Measurements from ENCODE around the gene OVCH1.

DNA sequence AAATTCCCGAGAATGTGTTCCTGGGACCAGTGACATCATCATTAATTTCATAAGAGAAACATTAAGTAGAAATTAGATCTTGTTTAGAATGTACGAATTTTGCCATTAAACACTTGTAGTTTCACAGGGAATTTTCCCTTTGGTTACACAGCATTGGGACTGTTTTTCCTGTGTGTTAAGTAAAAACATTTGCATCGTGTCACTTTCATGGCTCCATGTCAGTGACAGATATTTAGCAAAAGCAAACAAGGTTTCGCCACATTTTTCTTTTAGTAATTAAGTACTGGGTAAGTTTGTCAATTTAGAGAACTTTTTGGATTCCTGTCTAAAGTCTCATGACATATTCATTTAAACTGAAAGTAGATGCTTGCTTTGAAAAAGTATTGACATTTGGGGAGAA lies 45.5 kb upstream of the OVCH1 start:
- TF ChIP-seq, protein P1, sequence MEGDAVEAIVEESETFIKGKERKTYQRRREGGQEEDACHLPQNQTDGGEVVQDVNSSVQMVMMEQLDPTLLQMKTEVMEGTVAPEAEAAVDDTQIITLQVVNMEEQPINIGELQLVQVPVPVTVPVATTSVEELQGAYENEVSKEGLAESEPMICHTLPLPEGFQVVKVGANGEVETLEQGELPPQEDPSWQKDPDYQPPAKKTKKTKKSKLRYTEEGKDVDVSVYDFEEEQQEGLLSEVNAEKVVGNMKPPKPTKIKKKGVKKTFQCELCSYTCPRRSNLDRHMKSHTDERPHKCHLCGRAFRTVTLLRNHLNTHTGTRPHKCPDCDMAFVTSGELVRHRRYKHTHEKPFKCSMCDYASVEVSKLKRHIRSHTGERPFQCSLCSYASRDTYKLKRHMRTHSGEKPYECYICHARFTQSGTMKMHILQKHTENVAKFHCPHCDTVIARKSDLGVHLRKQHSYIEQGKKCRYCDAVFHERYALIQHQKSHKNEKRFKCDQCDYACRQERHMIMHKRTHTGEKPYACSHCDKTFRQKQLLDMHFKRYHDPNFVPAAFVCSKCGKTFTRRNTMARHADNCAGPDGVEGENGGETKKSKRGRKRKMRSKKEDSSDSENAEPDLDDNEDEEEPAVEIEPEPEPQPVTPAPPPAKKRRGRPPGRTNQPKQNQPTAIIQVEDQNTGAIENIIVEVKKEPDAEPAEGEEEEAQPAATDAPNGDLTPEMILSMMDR (IDR thresholded peaks at IDR 0.05; ENCODE audit: low read depth, low read length) = no peak
- TF ChIP-seq POLR2A (IDR thresholded peaks at IDR 0.05; ENCODE audit: extremely low read depth, insufficient read length) = no peak
- TF ChIP-seq, protein P2, sequence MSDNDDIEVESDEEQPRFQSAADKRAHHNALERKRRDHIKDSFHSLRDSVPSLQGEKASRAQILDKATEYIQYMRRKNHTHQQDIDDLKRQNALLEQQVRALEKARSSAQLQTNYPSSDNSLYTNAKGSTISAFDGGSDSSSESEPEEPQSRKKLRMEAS (IDR thresholded peaks at IDR 0.05; ENCODE audit: low read depth, low read length) = no peak

Measured in NB4 (cell line).